GM19324 (cell line): ENCODE data around the gene RPUSD3.
A peak's percentile ranks its signal among the peaks of the same experiment; 100 is the strongest.
"Not testable (repeated sequence)": the region's sequence is repeated elsewhere in the genome, so short reads cannot be mapped to it uniquely, and the experiment has no call there.

Source experiments
- ATAC-seq: cut with Tn5 transposase; IDR thresholded peaks from one replicate; pipeline ENCODE4 v1.9.1; 2021; ENCODE audit warnings: mild to moderate bottlenecking, moderate library complexity; ENCODE audit not compliant: unreplicated experiment, low FRiP score

Gene RPUSD3, protein sequence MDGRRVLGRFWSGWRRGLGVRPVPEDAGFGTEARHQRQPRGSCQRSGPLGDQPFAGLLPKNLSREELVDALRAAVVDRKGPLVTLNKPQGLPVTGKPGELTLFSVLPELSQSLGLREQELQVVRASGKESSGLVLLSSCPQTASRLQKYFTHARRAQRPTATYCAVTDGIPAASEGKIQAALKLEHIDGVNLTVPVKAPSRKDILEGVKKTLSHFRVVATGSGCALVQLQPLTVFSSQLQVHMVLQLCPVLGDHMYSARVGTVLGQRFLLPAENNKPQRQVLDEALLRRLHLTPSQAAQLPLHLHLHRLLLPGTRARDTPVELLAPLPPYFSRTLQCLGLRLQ

DNA sequence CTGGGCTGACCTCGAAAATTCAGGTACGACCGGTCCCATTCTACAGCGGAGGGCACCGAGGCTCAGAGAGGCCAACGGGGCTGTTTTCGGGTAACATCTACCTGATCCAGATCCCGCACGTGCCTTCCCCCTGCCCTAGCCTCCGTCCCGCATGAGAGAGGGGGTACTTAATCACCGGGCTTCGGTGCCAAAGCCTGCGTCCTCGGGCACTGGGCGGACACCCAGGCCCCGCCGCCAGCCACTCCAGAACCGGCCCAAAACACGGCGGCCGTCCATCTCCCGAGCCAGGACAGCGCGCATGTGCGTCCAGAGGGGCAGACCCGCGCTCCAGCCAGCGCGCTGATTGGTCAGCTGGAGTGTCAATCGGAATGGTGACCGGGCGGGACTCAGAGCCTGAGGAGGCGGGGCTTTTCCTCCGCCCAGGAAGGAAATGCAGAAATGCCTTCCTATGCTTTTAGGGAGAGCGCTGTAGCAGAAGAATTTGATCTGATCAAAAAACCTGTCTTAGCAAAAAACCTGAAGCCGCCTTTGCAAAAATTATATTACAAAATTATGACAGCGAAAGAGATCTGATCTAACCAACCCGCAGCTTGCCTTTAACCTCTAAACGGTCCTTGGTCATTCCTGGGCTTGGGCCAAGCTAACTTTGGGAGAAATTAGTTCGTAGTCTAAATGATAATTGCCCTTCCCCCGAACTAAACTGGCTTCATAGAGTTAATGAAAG, at the start of gene RPUSD3:
Gene RPUSD3, minus strand, starts transcription at position 294 of the 724 bp plus-strand sequence. Its CDS starts 18 bp downstream, at position 276.
- ATAC-seq = peak; percentile 97

DNA sequence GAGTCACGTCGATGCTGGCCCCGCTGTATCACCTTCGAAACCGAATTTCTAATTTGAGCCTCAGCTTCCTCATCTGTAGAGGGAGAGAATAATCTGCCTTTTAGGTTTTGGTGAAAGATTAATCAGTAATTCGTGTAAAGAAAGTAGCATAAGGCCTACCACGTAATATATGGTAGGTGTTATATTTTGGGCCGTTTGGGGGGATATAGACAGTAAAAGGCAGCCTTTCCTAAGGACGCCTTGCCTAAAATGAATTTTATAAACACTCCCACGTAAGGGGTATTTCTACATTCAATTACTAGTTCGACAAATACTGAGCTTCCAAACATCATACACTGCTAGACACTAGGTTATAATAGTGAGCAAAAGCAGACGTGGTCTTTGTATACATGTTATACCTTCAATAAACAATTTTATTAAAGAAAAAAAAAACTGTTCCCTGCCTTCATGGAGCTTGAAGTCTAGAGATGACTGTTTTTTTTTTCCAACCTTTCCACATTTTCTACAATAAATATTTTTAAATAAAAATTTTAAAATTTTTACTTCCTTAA, 47.3 kb upstream of the RPUSD3 start:
- ATAC-seq = no peak

DNA sequence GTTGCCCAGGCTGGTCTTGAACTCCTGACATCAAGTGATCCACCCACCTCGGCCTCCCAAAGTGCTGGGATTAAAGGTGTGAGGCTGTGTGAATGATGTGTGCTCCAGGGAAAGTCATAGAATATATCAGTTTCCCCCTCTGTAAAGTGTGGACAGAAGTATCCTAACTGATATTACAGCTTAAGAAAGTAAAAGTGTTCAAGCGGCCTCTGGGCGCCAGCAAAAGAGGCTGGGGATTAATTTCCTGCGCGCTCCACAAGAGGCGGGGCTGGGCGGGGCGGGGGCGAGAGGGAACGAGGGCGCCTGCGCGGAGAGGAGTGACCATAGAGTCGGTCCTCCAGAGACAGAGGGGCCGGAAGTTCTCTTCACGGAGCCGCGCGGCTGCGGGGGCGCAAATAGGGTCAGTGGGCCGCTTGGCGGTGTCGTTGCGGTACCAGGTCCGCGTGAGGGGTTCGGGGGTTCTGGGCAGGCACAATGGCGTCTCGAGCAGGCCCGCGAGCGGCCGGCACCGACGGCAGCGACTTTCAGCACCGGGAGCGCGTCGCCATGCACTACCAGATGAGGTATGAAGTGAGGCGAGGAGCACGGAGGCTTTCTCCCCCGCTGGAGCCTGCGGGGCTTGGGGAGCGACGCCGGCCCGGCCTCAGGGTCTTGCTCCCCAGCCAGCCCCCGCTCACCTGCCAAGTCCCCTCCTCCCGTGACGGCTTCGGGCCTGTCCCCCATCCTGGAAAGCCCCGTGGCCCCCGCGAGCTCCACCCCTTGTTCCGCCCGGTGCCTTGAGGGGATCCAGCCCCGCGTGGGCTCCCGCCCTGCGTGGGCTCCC, 46.7 kb upstream of the RPUSD3 start, which contains the start of gene JAGN1:
Gene JAGN1, plus strand, starts transcription at position 362 of the 823 bp plus-strand sequence. Its CDS starts 113 bp downstream, at position 475.
- peak; percentile 89 for ATAC-seq

DNA sequence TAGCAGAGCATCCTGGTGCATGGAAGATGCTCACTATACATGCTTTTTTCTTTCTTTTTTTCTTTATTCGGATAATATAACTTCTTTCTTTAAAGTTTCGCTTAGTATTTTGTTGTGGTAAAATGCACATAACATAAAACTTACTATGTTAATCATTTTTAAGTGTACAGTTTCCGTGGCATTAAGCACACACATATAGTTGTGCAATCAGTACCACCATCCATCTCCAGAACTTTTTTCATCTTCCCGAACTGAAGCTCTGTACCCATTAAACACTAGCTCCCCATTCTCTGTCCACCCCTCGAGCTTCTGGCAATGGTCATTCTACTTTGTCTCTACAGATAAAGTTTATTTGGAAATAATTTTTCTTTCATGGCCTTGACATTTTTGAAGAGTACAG, 45.6 kb upstream of the RPUSD3 start:
- ATAC-seq = no peak

DNA sequence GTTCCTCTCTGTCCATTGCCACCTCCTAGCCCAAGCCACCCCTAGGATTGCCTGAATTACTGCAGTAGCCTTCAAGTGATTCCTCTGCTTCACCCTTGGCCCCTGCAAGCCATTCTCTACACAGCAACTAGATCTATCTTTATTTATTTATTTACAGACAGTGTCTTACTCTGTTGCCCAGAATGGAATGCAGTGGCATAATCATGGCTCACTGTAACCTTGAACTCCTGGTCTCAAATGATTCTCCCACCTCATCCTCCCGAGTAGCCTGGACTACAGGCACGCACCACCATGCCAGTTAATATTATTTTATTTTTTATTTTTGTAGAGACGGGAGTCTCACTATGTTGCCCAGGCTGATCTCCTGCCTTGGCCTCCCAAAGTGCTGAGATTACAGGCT, 44.7 kb upstream of the RPUSD3 start:
- no peak for ATAC-seq

DNA sequence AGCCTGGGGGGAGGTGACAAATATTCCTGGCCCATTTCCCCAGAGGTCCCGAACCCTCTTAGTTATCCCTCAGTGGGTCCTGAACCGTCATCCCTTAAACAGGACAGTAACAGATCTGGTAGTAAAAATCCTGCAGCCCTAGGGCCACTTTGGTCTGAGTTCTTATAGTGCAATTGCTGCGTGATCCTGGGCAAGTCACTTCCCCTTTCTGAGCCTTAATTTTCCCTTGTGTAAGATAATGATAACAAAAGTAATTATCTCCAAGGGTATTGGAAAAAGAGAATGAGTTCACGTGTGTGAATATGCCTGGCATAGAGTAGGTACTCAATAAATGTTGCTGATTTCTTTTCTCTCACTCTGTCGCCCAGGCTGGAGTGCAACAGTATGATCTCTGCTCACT, 43.7 kb upstream of the RPUSD3 start:
- ATAC-seq = no peak

DNA sequence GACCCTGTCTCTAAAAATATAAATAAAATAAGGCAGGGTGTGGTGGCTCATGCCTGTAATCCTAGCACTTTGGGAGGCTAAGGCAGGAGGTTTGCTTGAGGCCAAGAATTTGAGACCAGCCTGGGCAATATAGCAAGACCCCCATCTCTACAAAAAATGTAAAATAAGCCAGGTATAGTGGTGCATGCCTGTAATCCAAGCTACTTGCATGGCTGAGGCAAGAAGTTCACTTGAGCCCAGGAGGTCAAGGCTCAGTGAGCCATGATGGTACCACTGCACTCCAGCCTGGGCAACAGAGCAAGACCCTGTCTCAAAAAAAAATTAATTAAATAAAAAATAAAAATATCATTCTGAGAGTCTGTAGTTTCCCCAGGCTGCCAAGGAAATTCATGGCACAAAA, 42.5 kb upstream of the RPUSD3 start:
- no peak for ATAC-seq

DNA sequence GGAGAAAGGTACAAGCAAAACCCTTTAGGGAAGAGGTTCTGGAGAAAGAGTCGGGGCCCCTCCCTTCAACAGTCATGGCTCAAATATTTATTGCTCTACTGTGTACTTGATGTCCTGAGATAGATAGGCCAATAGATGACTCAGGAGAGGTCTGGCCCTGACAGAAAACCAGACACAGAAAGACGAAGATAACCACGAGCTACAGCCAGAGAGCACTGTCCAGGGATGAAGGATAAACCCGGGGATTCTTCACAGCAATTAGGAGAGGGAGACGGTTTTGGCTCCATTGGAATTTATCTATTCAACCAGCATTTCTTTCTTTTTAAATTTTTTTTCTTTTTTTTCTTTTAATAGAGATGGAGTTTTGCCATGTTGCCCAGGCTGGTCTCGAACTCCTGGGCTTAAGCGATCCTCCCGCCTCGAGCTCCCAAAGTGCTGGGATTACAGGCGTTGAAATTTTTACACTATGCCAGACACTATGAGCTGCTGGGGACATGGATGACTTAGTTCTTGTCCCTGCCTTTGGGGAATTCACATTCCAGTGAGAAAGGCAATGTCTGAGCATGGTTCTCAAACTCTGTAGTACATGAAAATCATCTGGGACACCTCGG, 40.9 kb upstream of the RPUSD3 start:
- no peak for ATAC-seq

DNA sequence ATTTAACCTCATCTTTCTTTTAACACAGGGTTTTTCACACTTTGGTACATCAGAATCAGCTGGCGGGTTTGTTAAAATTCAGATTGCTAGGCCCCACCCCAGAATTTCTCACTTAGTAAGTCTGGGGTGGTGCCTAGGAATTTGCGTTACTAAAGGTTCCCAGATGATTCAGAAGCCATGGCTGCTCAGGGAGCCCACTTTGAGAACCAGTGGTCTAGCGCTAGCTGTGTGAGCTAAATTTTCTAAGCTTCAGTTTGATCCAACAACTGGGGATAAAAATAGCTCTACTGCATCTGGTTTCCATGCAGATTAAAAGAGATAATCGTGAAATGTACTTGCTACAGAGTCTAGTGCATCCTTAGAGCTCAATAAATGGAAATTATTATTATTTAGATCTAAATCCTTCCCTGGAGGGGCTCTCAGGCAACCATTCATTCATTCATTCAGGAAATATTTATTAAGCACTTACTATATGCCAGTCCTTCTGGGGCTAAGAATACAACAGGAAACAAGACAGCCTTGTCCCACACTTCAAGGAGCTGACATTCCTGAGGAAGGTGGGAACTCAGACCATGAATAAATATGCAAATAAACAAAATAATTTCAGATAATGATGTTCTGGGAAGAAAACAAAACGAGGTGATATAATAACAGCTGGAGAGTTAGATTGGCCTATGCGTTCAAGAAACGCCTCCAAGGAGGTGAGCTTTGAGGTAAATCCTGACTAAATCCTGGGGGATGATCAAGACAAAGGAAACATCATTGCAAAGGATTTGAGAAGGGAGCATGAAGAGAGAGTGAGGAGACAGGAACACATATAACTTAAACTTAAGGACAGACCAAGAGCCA, 40.1 kb upstream of the RPUSD3 start:
- no peak for ATAC-seq

DNA sequence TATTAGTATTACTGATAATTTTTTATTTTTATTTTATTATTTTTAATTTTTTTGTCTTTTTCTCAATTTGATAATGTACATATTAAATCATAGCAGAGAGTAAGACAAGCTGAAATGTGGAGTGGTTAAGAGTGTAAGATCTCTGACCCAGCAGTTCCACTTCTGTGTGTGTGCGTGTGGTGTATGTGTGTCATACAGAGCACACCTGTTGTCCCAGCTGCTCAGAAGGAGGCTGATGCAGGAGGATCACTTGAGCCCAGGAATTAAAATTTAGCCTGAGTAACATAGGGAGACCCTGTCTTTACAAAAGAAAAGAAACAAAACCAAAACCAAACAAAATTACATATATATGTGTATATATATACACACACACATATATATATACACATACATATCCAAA, 37.6 kb upstream of the RPUSD3 start:
- ATAC-seq = no peak

DNA sequence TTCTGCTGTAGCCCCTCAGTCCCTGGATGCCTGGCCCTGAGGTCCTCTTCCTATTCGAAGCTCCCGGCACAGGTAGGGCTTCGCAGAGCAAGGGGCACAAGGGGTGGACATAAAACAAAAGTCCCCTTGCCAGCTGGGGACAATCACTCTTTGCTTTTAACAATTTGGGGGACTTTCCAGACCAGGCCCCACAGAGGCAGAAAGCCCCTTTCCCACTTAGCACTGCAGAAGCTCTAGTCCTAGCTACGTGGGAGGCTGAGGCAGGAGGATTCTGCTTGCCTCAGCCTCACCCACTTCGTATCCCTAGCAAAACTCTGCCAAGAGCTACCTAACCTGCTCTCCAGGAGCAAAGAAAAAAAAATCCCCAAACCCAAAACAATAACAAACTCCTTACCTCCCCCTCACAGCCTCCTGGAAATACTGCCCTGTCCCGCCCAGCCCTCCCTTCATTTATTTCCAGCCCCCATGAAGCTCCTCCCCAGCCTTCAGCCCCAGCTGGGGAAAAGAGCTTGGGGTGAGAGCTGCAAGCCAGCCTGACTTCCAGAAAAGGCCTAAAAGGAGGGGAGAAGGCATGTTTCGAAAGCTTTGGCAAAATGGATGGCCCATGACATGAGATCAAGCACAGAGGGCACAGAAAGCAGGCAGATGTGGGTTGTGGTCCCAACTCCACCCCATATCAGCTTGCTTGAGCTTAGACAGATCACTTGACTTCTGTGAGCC, 36.2 kb upstream of the RPUSD3 start, which contains the start of gene CIDEC:
Gene CIDEC, minus strand, starts transcription at position 424 of the 720 bp plus-strand sequence. CDS start 1,767 bp downstream, outside the sequence.
- no peak for ATAC-seq

DNA sequence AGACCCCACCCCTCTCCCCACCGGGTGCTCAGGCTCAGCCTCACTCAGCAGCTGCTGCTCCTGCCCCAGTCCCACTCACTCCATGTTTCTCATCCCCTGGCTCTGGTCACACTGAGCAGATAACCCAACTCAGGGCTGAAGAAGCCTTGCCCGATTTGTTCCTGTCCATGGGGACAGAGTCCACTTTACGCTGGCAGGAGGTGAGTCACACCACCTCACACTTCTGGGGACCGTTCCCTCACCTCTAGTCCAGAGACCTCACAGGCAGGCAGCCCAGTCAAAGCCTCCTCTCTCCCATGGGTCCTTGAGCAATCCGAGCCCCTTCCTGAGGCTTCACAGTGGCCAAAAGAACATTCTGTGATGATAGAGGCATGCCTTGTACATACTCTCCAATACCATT, 34.9 kb upstream of the RPUSD3 start:
- no peak for ATAC-seq

DNA sequence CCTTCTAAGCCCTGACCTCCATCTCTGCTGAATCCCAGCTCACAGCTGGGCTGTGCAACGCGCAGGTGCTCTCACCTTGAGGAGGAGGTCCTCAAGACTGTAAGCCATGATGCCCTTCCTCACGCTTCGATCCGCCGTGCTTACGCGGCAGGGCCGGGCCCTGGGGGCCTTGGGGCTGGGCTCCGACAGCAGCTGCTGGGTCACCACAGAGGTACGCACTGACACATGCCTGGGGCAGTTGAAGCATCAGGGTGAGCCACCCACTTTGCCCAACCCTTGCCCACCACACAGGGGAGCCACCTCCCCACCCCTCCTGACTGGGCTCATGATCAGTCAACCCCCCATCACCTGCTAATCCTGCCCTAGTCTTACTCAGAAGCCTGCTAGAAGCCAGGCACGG, 33.2 kb upstream of the RPUSD3 start:
- no peak for ATAC-seq

DNA sequence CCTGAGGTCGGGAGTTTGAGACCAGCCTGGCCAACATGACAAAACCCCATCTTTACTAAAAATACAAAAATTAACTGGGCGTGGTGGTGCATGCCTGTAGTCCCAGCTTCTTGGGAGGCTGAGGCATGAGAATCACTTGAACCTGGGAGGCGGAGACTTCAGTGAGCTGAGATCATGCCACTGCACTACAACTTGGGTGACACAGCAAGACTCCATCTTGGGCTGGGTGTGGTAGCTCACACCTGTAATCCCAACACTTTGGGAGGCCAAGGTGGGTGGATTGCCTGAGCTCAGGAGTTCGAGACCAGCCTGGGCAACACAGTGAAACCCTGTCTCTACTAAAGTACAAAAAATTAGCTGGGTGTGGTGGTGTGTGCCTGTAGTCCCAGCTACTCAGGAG, 32.4 kb upstream of the RPUSD3 start:
- ATAC-seq = not testable (repeated sequence)

DNA sequence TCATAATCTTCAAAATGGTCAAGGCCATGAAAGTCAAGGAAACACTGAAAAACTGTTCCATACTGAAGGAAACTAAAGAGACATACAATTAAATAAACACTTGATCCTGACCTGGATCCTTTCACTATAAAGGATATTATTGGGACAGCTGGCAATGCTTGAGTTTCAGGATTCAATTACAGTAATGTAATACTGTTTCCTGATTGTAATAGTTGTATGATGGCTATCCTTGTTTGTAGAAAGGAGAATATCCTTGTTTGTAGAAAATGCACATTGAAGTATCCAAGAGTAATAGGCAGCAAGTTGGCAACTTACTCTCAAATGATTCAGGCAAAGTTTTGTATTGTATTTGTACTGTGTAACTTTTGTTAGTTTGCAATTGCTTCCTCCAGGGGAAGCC, 31.6 kb upstream of the RPUSD3 start:
- no peak for ATAC-seq

DNA sequence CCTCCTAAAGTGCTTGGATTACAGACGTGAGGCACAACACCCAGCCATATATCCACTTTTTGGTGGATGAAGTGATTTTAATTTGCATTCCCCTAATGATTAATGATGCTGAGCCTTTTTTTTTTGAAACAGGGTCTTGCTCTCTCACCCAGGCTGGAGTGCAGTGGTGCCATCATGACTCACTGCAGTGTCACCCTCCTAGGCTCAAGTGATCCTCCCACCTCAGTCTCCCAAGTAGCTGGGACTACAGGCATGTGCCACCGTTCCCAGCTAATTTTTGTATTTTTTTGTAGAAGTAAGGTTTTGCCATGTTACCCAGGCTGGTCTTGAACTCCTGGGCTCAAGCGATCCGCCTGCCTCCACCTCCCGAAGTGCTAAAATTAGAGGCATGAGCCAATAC, 28.3 kb upstream of the RPUSD3 start:
- ATAC-seq = not testable (repeated sequence)

DNA sequence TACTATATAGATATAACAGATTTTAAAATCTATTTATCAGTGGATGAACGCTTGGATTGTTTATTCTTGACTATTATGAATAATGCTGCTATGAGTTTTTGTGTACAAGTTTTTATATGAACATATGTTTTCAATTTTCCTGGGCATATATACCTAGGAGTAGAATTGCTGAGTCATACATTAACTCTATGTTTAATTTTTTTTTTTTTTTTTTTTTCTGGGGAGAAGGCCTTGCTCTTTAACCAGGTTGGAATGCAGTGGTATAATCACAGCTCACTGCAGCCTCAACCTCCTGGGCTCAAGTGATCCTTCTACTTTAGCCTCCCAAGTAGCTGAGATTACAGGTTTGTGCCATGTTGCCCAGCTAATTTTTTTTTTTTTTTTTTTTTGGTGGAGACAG, 27.2 kb upstream of the RPUSD3 start:
- ATAC-seq = no peak

DNA sequence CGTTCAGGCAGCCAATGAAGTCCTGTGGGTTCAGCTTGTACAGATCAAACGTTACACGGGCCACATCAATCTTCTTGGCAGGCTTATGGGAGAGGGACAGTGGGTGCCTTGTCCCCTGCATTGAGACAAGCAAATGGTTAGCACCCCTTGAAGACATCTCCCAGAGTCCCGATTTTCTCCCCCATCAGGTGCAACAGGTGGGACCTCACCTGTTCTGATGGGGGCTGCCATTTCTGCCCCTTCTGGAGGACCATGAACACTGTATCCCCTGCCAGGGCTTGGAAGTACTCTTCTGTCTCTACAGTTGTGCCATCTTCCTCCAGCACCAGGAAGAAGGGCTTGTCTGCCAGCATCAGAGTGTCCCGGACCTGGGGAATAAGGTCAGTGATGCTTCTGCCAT, 26.1 kb upstream of the RPUSD3 start:
- ATAC-seq = no peak

DNA sequence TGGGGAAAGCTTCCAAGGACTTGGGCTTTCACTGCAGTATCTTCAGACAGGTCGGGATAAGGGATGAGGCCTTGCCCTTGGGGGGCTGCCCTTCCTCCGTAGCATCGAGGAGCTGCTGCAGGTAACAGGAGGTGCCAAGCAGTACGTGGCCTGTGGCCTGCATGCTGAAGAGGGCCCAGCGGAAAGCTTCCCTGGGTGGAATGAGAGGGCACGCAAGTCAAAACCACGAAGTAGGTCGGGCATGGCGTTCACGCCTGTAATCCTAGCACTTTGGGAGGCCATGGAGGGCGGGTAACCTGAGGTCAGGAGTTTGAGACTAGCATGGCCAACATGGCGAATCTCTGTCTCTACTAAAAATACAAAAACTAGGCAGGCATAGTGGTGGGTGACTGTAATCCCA, 23.3 kb upstream of the RPUSD3 start:
- no peak for ATAC-seq
